HG03460 (cell line): ENCODE measurements around the gene TMEM169.
"Not testable (repeated sequence)": the region's sequence is repeated elsewhere in the genome, so short reads cannot be mapped to it uniquely, and the experiment has no call there.

ENCODE experiments used
- ATAC-seq: cut with Tn5 transposase; IDR thresholded peaks from one replicate; pipeline ENCODE4 v1.9.1; 2021; ENCODE audit not compliant: unreplicated experiment

The TMEM169 gene

GRCh38 chr2:216071111-216071851 lies 10.4 kb upstream of the TMEM169 start:
- no peak for ATAC-seq

DNA sequence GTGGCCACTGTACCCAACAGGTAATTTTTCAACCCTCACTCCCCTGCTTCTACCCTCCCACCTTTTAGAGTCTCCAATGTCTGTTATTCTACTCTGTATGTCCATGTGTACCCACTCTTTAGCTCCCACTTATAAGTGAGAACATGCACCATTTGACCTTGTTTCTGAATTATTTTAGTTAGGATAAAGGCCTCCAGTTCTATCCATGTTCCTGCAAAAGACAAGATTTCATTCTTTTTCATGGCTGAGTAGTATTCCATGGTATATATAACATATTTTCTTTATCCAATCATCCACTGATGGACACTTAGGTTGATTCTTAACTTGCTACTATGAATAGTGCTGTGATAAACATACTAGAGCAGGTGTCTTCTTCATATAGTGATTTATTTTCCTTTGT lies 9.2 kb upstream of the TMEM169 start:
- ATAC-seq, result no peak

DNA sequence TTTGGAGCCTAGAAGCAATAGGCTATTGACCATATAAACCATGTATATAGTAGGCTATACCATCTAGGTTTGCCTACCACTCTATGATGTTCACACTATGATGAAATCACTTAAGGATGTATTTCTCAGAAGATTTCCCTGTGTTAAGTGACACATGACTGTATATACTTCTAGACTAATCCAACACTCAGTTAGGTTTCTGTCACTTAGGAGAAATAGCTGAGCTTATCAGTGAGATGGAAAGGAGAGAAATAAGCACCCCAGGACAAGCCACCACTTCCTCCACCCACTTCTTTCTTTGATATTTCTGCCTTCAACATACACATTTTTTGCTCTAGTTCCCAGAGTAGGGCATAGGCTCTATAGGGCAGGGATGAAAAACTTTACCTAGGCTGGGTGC lies 7.9 kb upstream of the TMEM169 start:
- no peak for ATAC-seq

- ATAC-seq, result no peak
Observed at GRCh38 chr2:216074380-216074779, 7.3 kb upstream of the TMEM169 start.

DNA sequence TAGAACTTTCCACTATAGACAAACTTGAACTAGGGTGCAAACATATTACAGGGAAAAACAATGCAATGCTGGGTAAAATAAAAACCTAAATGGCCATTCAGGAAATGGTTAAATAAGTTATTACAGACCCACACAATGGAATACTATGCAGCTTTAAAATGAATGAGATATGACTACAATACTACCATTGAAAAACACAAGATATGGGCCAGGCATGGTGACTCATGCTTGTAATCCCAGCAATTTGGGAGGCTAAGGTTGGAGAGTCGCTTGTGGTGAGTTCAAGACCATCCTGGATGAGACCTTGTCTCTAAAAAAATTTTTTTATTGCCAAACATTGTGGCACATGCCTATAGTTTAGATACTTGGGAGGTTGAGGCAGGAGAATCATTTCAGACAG lies 6.9 kb upstream of the TMEM169 start:
- ATAC-seq, result no peak

- no peak for ATAC-seq
Observed at GRCh38 chr2:216075510-216076485, 5.9 kb upstream of the TMEM169 start.

DNA sequence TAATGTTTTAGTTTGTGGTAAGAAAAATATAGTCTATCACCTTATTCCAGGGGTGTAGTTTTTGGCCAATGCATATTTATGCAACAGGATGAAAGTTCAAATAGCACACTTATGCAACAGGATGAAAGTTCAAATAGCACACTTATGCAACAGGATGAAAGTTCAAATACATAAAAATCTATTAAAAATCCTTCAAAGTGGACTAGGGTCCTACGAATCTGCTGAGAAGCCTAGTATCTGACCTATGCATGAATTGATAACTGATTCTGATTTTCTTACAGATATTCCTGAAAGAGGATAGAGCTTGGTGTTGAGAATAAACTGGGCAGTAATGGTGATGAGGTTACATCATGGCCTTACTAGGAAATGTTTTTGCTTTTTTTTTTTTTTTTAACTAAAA lies 2.9 kb upstream of the TMEM169 start:
- no peak for ATAC-seq

- ATAC-seq, result not testable (repeated sequence)
Observed at GRCh38 chr2:216080048-216080447, 1.7 kb upstream of the TMEM169 start.

DNA sequence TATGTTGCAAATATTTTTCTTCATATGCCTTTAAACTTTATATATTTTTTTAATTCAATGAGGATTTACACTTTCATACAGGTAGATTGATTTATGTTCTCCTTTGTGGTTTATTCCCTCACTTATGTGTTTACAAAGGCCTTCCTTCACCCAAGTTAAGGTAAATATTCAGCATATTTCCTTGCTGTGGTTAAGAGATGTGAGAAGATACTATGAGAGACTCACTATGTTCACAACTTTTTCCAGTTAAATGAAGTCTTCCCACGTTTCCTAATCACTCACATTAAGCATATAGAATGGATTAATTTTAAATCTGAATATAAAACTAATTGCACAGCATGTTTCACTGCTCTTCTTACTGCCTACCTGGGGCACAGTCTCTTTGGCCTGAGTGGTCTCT lies 707 bp upstream of the TMEM169 start:
- ATAC-seq, result no peak

GRCh38 chr2:216082117-216082711 lies 495 bp downstream of the TMEM169 start:
- peak; percentile 20 for ATAC-seq

DNA sequence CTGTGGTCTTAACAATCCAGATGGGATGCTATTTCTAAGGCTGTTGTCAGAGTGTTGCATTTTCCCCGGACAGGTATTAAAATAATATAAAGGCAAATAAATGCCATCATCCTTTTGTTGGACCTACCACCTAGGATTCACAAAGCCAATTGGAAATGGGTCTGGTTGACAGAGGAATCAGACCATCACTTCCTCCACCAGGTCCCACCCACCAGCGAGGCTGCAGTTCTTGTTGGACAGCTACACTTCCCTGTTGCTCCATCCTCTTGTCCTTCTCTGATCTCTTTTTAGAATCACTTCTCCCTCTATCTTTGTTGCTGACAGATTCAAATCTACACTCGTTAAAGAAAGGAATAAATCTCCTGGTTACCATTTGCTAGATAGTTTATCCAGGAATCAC lies 1.1 kb downstream of the TMEM169 start:
- no peak for ATAC-seq

DNA sequence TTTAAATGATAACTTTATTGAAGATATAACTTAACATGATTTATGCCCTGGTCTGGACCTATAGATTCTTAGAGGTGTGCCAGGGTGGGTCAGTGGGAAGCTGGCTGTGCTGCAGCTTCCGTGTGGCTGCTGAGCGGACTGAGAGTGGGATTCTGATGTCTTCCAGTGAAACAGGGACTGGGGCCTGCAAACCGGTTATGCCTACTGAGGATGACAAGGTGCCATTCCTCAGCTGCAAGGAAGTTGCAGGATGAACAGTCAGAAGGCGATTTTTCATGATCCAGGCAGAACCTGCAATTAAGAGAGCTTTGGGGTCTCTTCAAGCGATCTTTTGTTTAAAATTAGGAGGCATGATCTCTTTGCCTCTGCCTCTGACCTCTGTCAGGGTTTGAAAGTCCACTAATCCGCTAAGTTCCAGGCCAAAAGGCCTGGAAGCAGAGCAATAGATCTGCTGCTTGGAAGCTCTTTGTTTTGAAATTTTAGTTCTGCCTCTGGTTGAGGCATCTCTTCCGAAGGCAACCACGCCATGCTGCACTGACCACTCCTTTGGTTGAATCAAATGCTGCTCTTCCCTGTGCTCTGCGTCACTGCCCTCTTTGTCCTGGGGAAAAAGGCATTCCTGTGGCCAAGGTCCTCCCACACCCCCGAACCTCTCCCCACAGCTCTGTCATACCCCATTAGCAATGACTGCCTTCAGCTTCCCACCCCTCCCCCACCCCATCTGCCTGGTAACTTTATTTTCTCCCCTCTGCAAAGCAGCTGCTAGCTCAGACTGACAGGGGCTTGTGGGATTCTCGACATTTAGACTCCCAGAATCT lies 2.0 kb downstream of the TMEM169 start:
- no peak for ATAC-seq

GRCh38 chr2:216084547-216084946 lies 2.8 kb downstream of the TMEM169 start:
- no peak for ATAC-seq

- no peak for ATAC-seq
Observed at GRCh38 chr2:216086207-216086893, 4.6 kb downstream of the TMEM169 start.

GRCh38 chr2:216090369-216090786 lies 8.7 kb downstream of the TMEM169 start:
- ATAC-seq, result no peak

- ATAC-seq, result no peak
Observed at GRCh38 chr2:216092646-216093045, 10.9 kb downstream of the TMEM169 start.

GRCh38 chr2:216094701-216095100 lies 13.0 kb downstream of the TMEM169 start:
- no peak for ATAC-seq

GRCh38 chr2:216098421-216099334 lies 17.0 kb downstream of the TMEM169 start:
- no peak for ATAC-seq

DNA sequence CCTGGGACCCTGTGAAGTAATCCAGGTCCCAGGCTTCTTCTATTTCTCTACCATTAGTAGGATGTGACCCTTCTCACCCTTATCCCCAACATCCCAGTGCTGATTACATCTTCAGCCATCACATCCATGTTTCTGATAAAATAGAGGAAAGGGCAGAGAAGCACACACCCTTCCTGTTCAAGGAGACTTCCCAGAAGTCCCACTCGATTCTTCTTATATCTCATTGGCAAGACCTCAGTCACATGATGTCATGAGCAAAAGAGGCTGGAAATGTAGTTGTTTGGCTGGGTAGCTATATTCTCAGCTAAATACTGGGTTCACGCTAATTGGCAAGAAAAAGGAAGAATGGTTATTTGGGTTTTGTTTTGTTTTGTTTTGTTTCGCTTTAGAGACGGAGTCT lies 19.4 kb downstream of the TMEM169 start:
- ATAC-seq, result no peak
